GM18511 (cell line): ENCODE results near the gene PRCD.
A peak's percentile ranks its signal among the peaks of the same experiment; 100 is the strongest.
"Not testable (repeated sequence)": the region's sequence is repeated elsewhere in the genome, so short reads cannot be mapped to it uniquely, and the experiment has no call there.

Experiments
- ATAC-seq: cut with Tn5 transposase; IDR thresholded peaks from one replicate; pipeline ENCODE4 v1.9.1; 2021; ENCODE audit warnings: mild to moderate bottlenecking, moderate library complexity; ENCODE audit not compliant: unreplicated experiment

PRCD gene

DNA sequence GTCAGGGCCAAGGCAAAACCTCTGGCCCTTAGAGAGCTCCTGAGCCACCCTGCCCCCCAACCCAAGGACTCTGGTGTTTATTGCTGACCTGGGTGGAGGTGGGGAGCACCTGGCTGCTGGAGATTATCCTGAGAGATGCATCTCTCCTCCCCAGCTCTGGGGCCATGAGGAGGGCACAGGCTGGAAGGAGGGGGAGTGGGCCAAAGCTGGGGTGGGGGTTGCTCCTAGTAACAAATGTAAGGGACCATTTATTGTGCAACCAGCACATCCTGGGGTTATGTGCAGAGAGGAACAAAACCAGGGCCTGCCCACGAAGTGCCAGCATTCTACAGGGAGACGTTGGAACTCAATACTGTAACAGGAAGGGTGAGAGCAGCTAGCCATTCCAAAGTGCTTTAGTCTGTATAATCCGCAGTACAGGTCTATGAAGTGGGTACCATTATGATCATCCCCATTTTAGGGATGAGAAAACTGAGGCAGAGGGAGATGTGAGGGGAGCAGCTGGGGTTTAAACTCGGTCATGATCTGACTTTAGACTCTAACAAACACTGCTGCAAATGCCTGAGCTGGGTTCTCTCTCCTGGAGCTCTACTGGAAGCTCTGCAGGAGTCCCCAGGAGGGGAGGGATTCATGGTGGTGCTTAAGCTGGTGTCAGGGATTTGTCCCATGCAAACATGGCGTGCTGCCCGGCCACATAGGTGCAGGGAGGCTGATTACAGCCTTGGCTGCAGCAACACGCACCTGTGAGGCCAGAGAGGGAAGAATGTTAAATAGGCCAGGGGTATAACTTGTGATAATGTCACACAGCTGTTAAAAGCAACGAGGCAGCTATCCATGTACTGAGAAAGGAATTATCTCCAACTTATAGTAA is 37.3 kb upstream of the PRCD start:
- no peak for ATAC-seq

- no peak for ATAC-seq
These were observed 35.7 kb upstream of the PRCD start for GRCh38 chr17:76504117-76504516.

DNA sequence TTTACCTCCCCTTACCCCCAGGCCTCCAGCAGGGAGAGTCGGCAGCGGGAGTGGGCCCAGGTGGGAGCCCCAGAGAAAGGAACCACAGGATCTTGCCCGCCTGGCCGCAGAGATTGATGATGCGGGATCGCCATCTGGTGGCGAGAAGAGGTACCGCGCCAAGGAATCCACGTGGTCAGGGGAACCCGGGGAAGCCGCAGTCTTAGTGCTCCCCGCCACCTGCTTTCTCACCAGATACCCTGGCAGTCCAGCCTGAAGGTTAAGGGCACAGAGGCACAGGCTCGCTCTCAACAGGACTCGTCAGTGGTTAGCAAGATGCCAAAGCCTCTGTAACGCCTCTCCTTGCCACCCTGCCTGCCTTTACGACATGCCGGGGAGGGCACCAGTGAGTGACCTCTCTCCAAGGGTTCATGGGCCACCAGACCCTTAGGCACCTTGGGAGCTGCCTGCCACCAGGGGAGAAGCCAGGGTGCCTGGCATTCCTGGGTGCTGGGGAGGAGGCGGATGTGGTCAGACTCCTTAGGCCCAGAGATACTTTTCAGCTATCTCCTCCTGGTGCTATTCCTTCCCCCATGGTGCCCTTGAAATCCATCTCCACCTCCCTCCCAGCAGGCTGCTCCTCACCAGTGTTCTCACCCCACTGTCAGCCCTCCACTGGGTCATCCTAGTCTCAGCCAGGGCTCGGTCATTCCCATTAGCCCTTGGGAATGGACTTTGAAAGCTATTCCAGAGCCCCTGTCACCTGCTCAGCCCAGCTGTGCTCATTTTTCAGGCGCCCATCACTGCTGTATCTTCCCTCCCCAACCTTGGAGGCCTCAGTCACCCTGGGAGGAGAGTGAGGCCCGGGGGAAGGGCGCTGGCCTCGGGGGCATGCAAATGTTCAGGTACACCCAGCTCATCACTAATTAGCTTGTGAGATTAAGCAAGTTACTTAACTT is 33.2 kb upstream of the PRCD start:
- ATAC-seq: no peak

GRCh38 chr17:76508472-76509063 is 31.3 kb upstream of the PRCD start:
- not testable (repeated sequence) for ATAC-seq

- ATAC-seq: no peak
These were observed 29.0 kb upstream of the PRCD start for GRCh38 chr17:76510831-76511244.

- ATAC-seq: no peak
These were observed 28.0 kb upstream of the PRCD start for GRCh38 chr17:76511668-76512365.

GRCh38 chr17:76512366-76513305 is 27.2 kb upstream of the PRCD start:
- ATAC-seq: no peak

DNA sequence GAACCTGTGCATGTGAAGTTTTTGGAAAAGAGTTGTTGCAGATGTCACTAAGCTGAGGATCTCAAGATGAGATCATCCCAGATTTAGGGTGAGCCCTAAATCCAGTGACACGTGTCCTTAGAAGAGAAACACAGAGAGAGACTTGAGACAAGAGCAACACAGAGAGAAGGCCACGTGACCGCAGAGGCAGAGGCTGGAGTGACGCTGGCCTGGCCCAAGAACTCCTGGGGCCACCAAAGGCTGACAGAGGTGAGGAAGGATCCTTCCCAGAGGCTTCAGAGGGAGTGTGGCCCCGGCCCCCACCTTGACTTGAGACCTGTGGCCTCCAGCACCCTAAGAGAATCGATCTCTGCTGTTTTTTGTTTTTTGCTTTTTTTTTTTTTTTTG is 26.5 kb upstream of the PRCD start:
- ATAC-seq: no peak

DNA sequence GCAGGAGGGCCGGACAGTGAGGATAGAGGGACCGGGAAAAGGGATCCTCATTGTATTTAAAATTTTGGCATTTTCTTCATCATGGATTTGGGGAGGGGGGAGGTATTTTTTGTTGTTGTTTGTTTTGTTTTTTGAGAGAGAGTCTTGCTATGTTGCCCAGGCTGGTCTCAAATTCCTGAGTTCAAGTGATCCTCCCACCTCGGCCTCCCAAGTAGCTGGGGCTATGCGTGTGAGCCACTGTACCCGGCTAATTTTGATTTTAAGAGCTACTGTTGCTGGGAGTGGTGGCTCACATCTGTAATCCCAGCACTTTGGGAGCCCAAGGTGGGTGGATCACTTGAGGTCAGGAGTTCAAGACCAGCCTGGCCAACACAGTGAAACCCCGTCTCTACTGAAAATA is 25.5 kb upstream of the PRCD start:
- not testable (repeated sequence) for ATAC-seq

DNA sequence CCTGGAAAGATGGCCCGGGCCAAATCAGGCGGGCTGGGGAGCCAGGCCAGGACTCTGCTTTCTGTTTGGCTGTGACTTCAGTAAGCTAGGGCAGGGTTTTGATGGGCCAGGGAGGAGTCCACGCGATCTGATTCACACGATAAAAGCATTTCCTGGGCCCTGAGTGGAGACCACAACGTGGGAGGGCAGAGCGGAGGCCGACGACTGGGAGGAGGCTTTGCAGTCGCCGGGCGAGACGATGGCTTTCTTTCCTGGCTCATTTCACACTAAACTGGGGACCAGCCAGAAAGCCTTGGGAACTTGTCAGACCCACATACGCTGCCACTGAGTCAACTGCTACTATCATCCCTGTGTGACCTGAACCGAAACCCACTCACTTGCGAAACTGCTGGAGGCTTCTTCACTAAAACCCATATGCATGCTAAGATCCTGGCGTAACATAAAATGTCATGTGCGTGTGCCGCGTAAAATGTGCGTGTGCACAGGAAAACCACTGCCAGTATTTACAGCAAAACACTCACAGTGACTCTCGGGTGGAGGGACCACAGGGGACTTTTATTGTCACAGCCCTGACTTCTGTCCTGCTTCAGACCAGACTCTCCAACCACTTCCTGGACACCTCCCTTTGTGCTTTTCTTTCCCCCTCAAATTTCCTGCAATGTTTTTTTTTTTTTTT is 24.4 kb upstream of the PRCD start:
- peak; percentile 70 for ATAC-seq

- ATAC-seq: no peak
These were observed 22.2 kb upstream of the PRCD start for GRCh38 chr17:76517638-76518038.

DNA sequence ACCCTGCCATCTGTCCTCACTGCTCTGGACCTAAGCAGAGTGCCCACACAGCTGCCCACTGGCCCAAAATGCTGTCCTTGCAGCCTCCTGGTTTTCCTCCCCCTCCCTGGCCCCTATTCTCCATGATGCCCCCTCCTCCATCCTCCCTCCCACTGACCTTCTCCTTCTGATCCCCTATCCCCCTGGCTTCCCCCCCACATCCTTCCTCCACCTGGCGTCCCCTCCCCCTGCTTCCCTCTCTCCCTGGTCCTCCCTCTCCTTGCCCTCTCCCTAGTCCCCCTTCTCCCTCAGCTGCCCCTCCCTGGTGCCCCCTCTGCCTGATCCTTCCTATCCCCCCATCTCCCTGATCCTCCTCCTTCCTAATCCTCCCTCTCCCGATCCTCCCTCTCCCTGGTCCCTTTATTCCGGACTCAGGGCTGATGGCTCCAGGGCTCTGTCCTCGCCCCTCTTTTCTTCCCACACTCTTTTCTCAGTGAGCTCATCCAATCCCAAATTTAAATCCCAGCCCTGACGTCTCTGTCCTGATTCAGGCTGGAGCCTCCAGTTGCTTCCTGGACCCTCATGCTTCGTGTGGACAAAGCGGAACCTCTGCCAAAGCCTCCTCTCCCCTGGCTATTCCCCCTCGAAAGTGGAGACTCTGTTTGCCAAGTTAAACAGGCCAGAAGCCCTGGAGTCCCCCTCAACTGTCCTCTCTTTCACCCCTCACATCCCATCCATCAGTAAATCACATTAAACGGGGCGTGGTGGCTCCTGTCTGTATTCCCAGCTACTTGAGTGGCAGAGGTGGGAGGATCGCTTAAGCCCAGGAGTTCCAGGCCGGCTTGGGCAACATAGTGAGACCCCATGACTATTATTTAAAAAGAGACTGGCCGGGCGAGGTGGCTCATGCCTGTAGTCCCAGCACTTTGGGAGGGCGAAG is 20.5 kb upstream of the PRCD start:
- no peak for ATAC-seq

- no peak for ATAC-seq
These were observed 18.6 kb upstream of the PRCD start for GRCh38 chr17:76521262-76521661.

GRCh38 chr17:76521683-76522082 is 18.2 kb upstream of the PRCD start:
- ATAC-seq: not testable (repeated sequence)

GRCh38 chr17:76523084-76524037 is 16.5 kb upstream of the PRCD start:
- ATAC-seq: no peak

- no peak for ATAC-seq
These were observed 15.0 kb upstream of the PRCD start for GRCh38 chr17:76524598-76525512.
